NCI-H2171 treated with DMSO at 0.1 percent for 48 hours (cell line): ENCODE results near the gene STC2.
"Not testable (repeated sequence)": the region's sequence is repeated elsewhere in the genome, so short reads cannot be mapped to it uniquely, and the experiment has no call there.

Experiments used
- DNase-seq: peaks from one replicate; lab custom pipeline; 2025; lab: John Stamatoyannopoulos, UW

STC2 gene

DNA sequence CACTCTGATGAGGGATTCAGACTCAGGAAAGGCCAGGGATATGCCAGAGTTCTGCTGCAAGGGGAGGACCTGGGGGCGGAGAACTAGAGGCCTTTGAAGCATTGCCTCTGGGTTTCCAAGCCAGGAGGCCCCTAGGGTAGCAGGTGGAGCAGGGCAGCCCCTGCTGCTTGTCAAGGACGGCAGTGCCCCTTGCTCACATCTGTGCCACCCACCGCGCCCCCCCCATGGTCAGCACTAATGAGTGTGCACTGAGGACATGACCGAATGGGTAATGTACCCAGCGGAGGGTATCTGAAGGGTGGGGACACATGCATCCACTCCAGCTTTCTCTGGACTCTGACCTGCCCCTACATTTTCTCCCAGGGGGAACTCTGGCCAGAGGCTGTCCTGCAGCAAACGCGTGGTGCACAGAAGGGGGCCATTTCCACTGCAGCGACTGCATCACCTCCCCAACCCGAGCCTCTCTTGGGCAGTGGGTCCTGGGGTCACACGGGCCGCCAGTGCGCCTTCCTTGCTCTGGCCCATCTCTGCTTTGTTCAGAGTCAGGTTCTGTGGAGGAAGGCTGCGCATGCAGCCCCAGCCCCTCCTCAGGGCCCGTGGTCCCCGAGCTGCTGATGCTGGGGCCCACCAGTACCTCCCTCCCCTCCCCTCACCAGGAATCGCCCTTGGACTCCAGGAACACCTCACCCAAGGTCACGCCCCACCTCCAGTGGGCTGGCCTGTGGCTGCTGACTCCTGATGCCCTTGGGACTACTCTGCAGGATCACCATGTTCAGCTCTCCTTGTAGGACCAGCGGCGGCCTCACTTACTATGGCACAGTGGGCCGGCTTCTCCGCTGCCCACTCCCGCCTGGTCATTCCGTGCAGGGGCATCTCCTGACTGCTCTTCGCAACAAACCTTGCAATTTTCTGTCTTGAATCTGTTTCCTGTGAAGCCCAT lies 31.2 kb downstream of the STC2 start:
- no peak for DNase-seq

DNA sequence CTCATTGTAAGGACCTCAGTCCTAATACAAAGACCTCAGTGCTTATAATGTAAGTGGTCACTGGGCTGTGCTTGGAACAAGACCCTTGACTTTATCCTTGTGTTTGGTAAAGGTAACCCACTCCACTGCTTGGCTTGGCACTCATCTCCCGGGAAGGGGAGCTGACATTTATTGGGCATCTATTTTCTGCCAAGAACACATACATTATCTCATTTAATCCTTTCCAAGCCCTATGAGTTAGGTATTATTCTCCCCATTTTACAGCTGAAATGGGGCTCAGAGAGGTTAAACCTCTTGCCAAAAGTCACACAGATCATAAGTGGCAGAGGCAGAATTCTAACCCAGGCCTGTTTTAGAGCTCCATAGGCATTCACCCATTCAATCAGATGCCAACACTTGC lies 32.4 kb downstream of the STC2 start:
- DNase-seq, result no peak

DNA sequence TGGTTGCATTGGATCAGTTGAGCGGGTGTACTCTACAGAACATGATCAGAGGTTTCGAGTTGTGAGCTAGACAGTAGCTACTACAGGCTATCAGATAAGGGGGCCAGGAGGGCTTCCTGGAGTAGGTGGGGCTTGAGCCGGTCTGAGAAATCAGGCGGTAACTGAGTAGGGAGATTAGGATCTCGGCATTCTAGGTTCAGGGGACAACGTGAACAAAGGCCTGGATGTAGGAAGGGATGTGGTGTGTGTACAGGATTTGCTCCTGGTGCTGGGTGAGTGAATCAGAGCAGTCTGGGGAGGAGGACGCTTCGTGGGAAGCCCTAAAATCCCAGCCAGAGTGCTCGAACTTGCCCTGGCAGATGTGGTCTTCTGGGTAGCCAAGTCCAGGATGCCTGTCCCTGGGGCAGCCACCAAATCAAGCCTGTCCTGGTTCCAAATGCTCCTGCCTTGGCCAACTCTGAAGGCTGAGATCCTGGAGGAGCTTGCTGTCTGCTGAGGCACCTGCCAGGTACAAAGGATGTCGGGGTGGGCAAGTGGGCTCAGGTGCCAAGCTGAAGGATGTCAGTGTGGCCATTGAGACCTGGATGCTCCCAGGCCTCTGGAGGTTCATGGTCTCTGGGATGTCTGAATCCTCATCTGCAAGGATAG lies 33.4 kb downstream of the STC2 start:
- no peak for DNase-seq

DNA sequence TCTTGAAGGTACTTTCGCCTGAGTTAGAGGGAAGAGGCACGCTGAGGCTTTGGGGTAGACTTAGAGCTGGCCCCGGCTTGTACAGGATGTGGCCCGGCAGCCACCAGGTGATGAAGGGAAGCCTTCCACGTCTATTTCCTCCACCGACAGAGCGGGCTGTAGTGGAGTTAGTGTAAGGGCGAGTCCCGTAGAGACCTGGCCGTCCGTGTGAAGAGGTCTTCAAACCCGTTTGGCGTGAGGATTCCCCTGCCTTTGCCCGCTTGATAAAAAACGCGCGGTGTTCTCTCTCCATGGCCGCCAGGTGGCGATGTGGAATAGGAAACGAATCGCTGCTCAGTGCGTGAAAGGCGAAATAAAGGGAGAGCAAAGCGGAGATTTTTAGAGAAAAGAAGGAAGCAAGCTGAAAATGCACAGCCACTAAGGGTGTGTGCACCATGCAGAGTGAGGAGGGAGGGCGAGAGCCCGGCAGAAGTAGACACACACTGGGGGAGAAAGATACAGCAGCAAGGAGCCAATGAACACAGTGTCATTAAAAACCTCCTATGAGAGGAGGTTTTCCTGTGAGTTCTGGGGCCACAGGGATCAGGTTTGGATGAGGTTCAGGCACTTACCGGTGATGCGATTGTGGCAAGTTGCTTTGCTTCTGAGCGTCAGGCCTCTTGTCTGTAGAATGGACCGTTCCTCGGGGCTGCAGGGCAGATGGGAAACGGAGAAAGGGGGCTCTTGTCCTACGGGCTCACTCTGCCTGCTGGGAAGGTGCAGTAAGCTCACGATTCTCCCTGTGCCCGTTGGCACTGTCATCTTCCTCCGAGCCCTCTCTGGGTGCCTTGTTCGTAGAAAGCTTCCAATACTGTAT lies 34.2 kb downstream of the STC2 start:
- peak; percentile 65 for DNase-seq

DNA sequence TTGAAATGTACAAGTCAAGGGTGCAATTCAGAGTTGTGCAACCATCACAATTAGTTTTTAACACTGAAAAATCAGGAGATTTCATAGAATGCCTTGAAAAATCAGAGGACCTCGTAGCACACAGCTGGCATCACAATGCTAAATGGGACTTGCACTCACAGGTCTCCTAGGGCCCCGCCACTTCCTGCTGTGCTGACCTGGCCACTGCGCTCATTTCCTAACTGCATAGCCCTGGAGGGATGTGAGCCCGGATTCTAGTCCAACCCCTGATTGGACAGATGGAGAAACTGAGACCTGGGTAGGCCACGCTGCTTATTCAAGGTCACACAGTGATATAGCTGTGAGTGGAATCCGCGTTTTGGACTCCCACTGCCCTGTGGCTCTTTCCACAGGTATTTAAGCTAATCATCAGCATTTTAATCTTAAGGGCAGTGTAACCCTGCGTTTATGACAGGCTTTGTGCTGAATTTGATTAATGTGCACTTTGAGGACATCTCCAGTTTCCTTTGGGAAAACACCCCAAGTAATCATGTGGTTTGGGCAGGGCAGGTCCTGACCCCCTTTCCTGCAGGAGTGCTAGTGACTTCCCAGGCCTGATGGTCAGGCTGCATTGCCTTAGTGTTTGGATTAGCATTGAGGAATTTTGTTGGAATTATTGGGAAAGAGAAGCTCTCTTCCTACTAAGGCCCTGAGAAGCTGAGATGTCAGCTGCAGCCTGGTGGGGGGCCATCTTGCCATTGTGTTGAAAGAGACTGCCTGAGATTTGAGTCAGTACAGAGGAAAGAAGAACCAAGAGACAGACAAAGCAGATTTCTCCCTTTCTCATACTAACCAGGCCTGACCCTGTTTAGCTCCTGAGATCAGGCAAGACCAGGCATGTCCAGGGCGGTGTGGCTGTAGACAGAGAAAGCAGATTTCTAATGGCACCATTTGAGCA lies 36.2 kb downstream of the STC2 start:
- DNase-seq, result peak; percentile 8

DNA sequence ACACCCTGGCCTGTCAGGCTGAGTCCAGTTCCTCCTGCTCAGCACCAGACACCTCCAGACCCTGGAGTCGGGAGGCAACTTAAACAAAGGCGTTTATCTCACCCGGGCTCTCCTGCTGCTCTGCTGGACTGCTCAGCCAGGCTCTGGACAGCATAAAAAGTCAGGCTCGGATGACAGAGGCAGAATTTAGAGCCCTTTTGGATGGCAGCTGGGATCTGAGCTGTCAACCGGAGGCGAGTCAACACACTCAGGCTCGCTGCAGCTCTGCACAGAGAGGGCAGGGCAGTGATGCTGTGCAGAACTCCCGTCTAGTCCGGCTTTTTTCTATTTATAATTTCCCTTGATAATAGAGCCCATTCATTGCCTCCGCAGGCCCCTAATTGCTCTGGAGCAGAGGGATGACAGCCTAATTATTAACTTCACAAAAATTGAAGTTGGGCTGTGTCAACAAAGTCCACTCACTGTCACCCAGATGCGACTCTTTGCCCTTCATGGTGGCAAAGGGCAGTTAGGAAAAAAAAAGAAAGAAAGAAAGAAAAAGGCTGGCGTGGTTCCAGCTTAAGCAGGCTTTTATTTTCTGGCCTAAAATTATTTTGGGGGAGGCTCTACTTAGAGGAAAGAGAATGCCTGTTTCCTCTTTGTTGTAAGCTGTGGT lies 37.6 kb downstream of the STC2 start:
- no peak for DNase-seq

DNA sequence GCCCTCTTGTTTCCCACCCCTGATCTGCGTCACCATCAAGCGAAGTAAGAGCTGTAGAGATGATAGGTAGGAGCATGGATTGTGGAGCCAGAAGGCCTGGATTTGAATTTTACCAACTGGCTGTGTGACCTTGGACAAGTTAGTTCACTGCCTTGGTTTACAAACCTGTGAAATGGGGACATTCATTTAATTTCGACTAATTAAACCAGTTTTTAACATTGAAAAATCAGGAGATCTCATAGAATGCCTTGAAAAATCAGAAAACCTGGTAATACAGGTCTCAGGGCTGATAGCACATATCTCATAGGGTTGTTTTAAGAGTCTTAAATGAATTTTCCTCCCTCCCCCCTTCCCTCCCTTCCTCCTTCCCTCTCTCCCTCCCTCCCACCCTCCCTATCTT lies 38.8 kb downstream of the STC2 start:
- DNase-seq, result no peak

DNA sequence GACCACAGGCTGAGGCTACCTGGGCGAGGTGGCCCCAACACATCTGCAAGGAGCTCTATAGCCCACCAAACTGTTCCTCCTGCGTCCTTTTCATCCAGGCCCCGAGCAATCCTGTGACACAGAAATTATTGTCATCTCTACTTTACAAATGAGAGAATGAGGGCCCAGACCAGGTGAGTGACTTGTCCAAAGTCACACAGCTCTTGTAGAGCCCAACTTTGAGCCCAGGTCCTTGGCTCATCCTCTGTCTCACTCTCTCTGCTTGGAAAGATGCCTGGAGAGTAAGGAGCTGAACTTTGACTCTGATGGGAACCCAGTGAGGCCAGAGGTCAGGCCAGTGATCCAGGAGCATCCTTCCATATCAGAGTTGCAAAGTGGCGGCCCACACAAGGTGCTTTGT lies 39.6 kb downstream of the STC2 start:
- no peak for DNase-seq

DNA sequence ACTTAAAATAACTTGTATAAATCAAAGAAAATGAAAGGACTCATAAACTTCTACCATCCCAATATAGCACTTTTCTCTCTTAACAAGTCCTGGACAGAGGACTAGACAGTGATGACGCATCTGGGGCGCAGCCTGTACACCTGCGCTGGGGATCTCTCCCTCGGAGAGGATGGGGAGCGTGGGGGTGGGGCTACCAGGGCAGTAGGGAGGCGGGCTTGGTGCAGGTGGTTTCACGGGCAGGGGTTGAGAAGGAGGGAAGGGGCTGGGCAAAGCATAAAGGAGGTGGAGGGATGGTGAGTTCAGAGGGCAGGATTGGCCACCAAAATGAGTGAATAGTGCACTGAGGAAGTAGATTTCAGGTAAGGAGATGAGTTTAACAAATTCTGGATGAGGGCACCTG lies 41.1 kb downstream of the STC2 start:
- no peak for DNase-seq

DNA sequence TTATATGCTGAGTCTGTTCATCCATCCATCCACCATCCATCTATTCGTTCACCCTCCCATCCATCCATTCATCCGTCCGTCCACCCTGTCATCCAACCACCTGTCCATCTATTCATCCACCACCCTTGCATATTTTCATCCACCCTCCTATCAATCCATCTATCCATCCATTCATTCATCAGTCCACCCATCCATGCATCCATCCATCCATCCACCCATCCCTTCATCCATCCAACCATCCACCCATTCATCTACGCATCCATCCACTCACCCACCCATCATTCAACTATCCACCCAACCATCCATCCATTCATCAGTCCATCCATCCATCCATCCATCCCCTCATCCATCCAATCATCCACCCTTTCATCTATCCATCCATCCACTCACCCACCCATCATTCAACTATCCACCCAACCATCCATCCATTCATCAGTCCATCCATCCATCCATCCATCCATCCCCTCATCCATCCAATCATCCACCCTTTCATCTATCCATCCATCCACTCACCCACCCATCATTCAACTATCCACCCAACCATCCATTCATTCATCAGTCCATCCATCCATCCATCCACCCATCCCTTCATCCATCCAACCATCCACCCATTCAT lies 43.8 kb downstream of the STC2 start:
- DNase-seq, result not testable (repeated sequence)

DNA sequence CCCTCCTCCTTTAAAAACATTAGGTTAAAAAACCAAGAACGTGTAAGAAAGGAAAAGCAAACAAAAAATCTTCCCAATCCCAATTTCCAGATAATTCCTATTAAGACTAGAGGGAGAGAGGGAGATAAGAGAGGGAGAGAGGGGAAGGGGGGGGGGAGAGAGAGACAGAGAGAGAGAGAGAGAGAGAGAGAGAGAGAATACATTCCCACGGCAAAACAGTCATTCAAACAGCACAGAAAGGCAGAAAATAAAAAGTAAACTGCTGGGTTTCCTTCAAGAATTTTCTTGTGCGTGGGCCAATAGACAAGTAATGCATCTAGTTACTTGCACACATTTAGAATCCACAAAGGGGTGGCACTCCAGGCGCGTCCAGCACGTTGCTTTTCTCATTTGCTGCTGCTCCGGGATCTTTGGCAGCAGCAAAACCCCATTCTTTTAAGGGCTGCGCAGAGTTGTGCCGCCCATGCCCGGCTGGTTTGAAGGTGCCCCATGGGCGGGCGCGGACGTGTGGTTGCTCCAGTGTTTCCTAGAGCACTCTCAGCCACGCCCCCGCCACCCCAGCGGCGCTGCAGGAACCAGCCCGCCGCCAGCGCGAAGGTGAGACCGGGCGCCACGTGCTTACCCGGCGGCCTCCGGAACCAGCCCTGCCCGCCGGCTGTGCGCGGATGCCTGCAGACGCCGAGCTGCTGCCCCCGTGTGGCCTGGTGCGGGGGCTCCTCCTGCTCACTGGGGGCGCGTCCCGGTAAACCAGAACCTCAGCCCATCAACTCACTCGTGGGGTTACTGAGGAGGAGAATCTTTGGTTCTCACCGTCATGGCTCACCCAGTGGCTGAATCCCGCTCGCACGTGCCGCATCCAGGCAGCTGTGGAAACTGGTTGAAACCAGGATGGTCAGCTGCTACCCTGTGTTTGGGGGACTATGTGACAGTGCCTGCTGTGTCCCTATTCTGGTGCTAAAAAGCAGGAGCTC lies 44.6 kb downstream of the STC2 start:
- peak; percentile 37 for DNase-seq

DNA sequence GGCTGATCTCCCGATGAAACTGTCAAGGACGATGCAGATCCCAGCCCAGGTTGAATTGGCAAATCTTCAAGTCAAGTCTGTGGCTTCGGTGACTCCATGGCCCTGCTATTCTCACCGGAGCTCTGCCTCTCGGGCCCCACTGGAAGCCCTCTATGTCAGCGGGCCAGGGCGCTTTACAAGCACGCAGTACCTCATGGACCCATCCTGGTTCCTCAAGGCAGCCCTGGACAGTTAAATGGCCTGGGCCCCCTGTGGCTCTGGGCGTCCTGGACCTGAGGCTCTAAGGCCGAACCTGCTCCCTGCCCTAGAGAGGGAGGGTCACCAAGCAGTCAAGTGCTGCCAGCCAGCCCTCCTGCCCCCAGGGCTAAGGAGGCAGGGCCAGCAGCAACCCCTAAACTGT lies 45.3 kb downstream of the STC2 start:
- no peak for DNase-seq

DNA sequence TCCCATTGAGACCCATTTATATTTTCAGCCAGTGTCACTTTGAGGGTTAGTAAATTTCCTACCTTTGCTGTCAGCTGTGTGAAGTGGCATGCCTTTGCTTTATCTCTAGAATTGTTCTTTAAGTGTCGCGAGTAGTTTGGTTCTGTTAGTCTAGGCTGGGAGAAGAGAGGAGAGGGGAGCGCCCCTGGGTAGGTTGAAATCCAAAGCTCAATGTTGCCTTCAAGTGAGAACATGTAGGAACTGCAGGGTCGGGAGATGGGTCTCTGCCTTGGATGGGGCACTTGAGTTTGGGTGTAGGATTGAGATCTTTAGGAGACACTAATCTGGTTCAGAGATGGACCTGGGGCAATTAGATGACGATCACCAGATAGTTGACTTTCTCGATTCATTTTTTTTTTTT lies 46.3 kb downstream of the STC2 start:
- DNase-seq, result no peak

DNA sequence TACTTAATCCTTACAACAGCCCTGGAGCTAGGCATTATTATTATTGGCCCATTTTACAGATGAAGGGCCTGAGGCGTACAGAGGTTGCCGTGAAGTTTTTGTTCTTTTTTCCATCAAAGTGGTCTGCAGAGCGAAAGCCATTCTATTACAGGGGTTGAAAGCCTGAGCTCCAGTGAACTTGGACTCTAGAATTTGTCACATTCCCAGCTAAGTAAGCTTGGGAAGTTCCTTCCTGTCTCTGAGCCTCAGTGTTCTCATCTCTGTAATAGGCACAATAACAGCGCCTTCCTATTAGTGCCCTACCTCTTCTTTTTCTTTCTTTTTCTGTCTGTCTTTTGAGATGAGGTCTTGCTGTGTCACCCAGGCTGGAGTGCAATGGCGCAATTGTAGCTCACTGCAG lies 49.0 kb downstream of the STC2 start:
- DNase-seq, result no peak

DNA sequence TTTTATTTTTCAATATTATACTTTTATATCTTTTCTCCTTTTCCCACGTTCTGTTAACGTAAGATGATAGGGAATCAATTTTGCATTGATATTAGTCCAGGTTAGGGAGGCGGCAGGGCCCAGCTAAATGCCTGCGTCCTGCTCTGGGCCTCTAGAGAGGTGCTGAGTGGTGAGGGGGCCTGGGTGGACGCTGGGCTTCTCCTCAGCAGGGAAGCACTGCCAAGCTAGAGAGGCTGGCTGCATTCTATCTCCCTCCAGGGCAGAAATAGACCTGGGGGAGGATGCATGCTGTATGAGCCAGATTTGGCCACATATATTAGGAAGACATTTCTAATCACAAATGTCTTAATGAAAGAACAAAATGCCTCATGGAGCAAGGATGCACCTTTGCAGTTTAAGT lies 49.6 kb downstream of the STC2 start:
- no peak for DNase-seq

DNA sequence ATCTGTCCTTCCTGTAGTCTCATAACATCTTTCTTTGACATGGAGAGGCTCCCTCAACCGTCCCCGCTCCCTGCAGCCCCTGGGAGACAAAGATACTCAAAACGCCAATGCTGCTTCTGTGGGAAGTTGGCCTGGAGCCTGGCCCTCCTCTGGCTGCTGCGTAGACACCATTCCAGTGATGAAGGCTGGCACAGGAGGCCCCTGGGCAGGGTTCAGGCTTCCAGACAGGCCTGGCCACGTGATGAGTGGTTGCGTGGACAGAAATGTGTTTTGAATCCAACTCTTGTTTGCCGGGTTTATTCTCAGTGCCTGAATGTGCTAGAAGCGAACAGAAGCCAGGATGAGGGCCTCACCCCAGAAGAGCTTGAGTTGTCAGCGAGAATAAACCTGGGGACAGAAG lies 50.0 kb downstream of the STC2 start:
- no peak for DNase-seq

DNA sequence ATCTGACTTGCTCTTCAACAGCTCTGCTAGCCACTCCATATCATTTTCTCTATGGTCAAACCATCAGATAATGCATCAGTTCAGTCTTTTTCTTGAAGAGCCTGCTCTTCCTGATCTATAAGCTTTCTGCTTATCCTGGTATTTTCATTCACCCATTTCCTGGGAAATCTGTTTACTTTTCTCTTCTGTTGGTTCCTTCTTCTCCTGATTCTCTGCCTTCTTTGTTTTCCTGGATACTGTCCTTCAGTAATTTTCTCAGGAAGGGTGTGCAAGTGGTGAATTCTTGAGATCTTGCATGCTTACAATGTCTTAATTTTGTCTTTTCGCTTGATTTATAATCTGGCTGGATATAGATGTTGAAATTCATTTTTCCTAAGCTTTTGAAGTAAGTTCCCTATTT lies 53.4 kb downstream of the STC2 start:
- DNase-seq, result no peak

DNA sequence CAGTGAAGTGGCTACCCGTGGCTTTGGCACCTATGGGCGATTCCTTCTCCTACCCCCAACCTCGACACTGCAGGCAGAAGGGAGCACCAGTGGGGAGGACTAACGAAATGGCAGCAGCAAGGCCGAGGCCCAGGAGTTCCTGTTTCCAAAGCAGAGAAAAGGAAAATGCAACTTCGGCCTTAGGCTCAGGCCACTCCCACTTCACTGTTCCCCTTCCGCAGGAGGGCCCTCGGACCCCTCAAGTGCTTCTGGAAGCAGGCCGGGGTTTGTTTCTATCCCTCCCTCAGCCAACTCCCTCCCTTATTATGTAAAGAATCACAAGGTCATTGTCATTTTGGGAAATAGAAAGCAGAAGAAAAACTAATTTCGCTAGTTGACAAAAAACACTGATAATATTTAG lies 56.8 kb downstream of the STC2 start:
- no peak for DNase-seq

DNA sequence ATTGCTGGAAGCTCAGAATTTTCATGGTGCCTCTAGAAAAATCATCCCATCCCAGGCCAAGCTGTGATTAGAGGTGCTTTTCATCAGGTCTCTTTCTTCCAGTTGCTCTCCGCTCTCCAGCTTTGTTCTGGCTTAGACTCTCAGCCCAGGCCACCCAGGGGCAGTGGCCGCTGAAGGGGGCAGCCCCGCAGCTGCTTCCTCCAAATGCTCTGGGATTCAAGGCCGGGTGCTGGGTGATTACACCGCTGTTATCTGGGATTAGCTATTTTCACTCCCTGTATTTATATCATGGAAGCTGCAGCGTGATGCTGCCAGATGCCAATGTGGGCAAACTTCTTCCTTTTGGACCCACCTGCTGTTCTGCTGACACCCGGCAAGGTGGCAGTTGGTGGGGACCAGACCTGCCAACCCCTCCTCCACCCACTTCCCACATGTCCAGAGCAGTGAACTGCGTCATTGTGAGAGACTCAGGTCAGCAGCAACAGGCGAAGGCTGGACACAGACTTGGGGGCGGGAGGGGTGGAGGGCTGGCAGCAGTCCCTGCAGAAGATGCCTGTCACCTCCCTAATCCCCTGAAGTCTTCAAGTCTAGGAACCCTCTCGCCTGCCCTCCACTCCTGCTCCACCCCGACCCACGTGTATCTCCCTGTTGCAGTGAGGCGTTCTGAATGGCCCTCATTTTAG lies 59.3 kb downstream of the STC2 start:
- DNase-seq, result no peak
